Nephron (organoid): ENCODE results near the gene SLC13A4.

Experiments
- H3K27ac Mint-ChIP-seq, 3 experiments: 2 replicates each; pipeline ENCODE4 v1.8.0; 2020; ENCODE audit warnings: mixed read lengths in 3 of 3, mild to moderate bottlenecking in 2 of 3, moderate library complexity in 1 of 3
- H3K27me3 Mint-ChIP-seq: 2 replicates; pipeline ENCODE4 v1.8.0; 2021; ENCODE audit warnings: low read depth, mild to moderate bottlenecking, moderate library complexity, mixed read lengths
- H3K36me3 Mint-ChIP-seq: 2 replicates; pipeline ENCODE4 v1.8.0; 2020; ENCODE audit warnings: low read depth, mixed read lengths
- H3K4me1 Mint-ChIP-seq: 2 replicates; pipeline ENCODE4 v1.8.0; 2020; ENCODE audit warnings: mixed read lengths
- H3K4me3 Mint-ChIP-seq, 3 experiments: 2 replicates each; pipeline ENCODE4 v1.8.0; 2020; ENCODE audit warnings: mild to moderate bottlenecking in 3 of 3, mixed read lengths in 3 of 3, moderate library complexity in 2 of 3
- H3K9me3 Mint-ChIP-seq: 2 replicates; pipeline ENCODE4 v1.8.0; 2020; ENCODE audit warnings: mixed read lengths
- CTCF ChIP-seq, 3 experiments: fragments of 200-600 bp; sonication (generic); IDR thresholded peaks; one replicate each; pipeline ENCODE4 v1.5.0; 2021; ENCODE audit warnings: antibody characterized with exemption in 3 of 3; ENCODE audit not compliant: unreplicated experiment in 3 of 3

SLC13A4 gene

DNA sequence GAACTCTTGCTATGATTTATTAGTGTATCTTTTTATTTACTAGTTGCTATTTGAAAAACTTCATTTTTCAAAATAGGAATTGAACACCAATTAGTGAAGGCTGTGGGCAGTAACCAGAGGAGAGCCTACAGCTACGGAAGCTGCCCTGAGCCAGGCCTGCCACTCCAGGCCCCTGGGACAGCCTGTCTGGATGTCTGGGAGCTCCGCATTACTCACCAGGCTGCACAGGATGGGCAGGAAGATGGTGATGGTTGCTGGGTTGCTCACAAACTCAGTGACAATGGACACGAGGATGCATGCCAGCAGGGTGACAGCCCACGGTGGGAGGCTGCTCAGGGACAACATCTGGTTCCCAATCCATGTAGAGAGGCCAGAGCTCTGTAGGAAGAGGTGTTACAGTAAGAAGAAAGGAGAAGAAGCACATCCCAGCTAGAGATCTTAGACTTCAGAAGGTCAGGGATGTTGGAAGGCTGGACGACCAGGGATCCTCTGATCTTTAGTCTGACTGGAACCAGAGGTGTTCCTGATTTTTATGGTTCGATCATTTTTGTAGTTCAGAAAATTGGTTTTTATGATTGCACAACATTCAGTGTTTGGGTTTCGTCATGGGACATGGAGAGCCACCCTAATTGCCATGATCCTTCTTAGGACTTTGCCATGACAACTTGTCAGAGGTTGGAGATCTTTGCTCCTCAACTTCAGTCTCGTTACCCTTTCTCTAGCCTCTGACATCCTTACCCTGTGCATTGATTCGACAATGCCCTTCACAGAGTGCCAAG lies 42.5 kb downstream of the SLC13A4 start:
- no peak for TF ChIP-seq CTCF (IDR thresholded peaks at IDR 0.05; ENCODE audit: unreplicated experiment in 3 of 3)
- Mint-ChIP-seq H3K9me3 (no peaks in the 10 kb centered on the region), H3K27ac (no peak overlapping the region), H3K36me3 (peaks cover 23% of the 10 kb centered on the region), H3K4me3 (no peak overlapping the region), H3K27me3 (no peaks in the 10 kb centered on the region), H3K4me1 (peaks cover 6% of the 10 kb centered on the region)

DNA sequence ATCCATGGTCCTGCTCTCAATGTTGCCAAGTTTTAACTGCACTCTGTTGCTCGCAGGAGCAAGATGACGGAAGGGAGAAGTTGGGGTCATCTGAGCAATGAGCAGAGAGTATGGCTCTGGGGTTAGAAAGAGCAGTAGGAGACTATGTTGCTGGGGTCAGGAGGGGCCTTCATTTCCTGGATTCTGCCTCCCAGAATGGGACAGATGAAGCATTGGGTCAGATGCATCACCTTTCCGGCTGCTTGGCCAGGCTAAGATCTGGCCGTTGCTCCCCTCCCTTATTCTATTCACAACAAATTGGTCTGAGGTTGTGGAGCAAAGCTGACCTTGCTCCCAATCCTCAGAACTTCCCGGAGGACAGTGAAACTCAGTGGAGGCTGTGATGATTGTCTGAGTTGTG lies 43.3 kb downstream of the SLC13A4 start:
- H3K27ac Mint-ChIP-seq = peak overlapping the region in 1 of 3 experiments; percentile 39
- H3K27me3 Mint-ChIP-seq = no peaks in the 10 kb centered on the region
- peaks cover 19% of the 10 kb centered on the region for H3K36me3 Mint-ChIP-seq
- no peak for TF ChIP-seq CTCF (IDR thresholded peaks at IDR 0.05; ENCODE audit: unreplicated experiment in 3 of 3)
- no peaks in the 10 kb centered on the region for H3K9me3 Mint-ChIP-seq
- H3K4me1 Mint-ChIP-seq = peaks cover 6% of the 10 kb centered on the region
- H3K4me3 Mint-ChIP-seq = no peak overlapping the region

DNA sequence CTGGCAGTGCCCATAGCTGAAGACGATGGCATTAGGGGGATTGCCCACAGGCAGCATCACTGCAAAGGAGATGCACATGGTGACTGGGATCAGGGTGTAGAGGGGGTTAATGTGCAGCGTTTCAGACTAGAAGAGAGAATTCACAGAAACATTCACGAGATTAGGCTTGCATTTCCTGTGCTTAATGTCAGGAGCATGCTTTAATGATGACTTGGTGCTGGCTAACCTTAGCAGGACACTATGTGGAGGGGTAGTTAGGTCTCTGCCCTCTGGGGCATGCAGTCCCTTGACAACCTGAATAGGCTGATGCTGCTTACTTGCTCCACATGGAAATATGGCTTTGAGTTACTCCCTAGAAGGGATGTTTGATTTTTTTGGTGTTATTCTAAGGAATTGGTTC lies 43.9 kb downstream of the SLC13A4 start:
- Mint-ChIP-seq H3K27ac (peak overlapping the region in 1 of 3 experiments; percentile 39), H3K36me3 (peaks cover 15% of the 10 kb centered on the region), H3K4me3 (no peak overlapping the region), H3K4me1 (peaks cover 11% of the 10 kb centered on the region), H3K9me3 (no peaks in the 10 kb centered on the region), H3K27me3 (no peaks in the 10 kb centered on the region)
- no peak for TF ChIP-seq CTCF (IDR thresholded peaks at IDR 0.05; ENCODE audit: unreplicated experiment in 3 of 3)

GRCh38 chr7:135683609-135684008 lies 44.4 kb downstream of the SLC13A4 start:
- TF ChIP-seq CTCF (IDR thresholded peaks at IDR 0.05; ENCODE audit: unreplicated experiment in 3 of 3) = no peak
- peaks cover 15% of the 10 kb centered on the region for H3K4me1 Mint-ChIP-seq
- H3K4me3 Mint-ChIP-seq = no peak overlapping the region
- no peaks in the 10 kb centered on the region for H3K27me3 Mint-ChIP-seq
- H3K36me3 Mint-ChIP-seq = peaks cover 13% of the 10 kb centered on the region
- no peak overlapping the region for H3K27ac Mint-ChIP-seq
- H3K9me3 Mint-ChIP-seq = no peaks in the 10 kb centered on the region

GRCh38 chr7:135682191-135682590 lies 45.8 kb downstream of the SLC13A4 start:
- Mint-ChIP-seq H3K4me1 (peaks cover 23% of the 10 kb centered on the region), H3K9me3 (no peaks in the 10 kb centered on the region), H3K4me3 (no peak overlapping the region), H3K27ac (no peak overlapping the region), H3K36me3 (peaks cover 13% of the 10 kb centered on the region), H3K27me3 (no peaks in the 10 kb centered on the region)
- TF ChIP-seq CTCF (IDR thresholded peaks at IDR 0.05; ENCODE audit: unreplicated experiment in 3 of 3) = no peak

- Mint-ChIP-seq H3K27me3 (no peaks in the 10 kb centered on the region), H3K4me1 (peaks cover 23% of the 10 kb centered on the region), H3K9me3 (no peaks in the 10 kb centered on the region), H3K27ac (no peak overlapping the region), H3K4me3 (no peak overlapping the region), H3K36me3 (peaks cover 11% of the 10 kb centered on the region)
- TF ChIP-seq CTCF (IDR thresholded peaks at IDR 0.05; ENCODE audit: unreplicated experiment in 3 of 3) = no peak
Measured at GRCh38 chr7:135681762-135682161, 46.2 kb downstream of the SLC13A4 start.
